Keratinocyte (primary cell): ENCODE results near the gene VIPR2. TPM values are rescaled to one million over a fixed set of nuclear protein-coding genes. Genes with fewer than 3 reads are reported as not detected.

ENCODE experiments used
- DNase-seq: peaks from one replicate; pipeline ENCODE4 v3.0.0-alpha.2; 2011; ENCODE audit warnings: low read depth, missing footprints, low spot score
- FAIRE-seq: peaks from 2 replicates; lab custom pipeline; 2011; peaks lifted over from hg19 to GRCh38; lab: Jason Lieb, UNC
- H2AFZ ChIP-seq: 2 replicates; pipeline ENCODE4 v1.6.0; 2012; ENCODE audit warnings: low read length, control low read depth, inconsistent platforms; ENCODE audit not compliant: control insufficient read depth
- H3K27ac ChIP-seq: 2 replicates; pipeline ENCODE4 v1.5.1; 2011; ENCODE audit warnings: low read length; ENCODE audit not compliant: control insufficient read depth, insufficient read depth
- H3K27me3 ChIP-seq: 3 replicates; pipeline ENCODE4 v1.6.0; 2011; ENCODE audit warnings: low read length; ENCODE audit not compliant: control insufficient read depth, insufficient read depth; ENCODE audit errors: extremely low read depth
- H3K36me3 ChIP-seq, 2 experiments: 2 replicates in 1 of 2; 3 replicates in 1 of 2; pipeline ENCODE4 v1.5.1; 2011; ENCODE audit warnings: low read length in 2 of 2, mild to moderate bottlenecking in 1 of 2; ENCODE audit not compliant: control insufficient read depth in 2 of 2, insufficient read depth in 2 of 2; ENCODE audit errors: extremely low read depth in 1 of 2
- H3K4me1 ChIP-seq: 3 replicates; pipeline ENCODE4 v1.5.1; 2011; ENCODE audit warnings: low read length; ENCODE audit not compliant: control insufficient read depth, insufficient read depth; ENCODE audit errors: extremely low read depth
- H3K4me2 ChIP-seq: 3 replicates; pipeline ENCODE4 v1.6.0; 2011; ENCODE audit warnings: low read depth, low read length; ENCODE audit not compliant: control insufficient read depth, insufficient read depth; ENCODE audit errors: extremely low read depth
- H3K4me3 ChIP-seq, 3 experiments: fragments of 200-600 bp in 1 of 3; sonication (generic) in 1 of 3; 2 replicates in 2 of 3; 3 replicates in 1 of 3; pipeline ENCODE4 v1.5.1; 2011 to 2016; ENCODE audit warnings: low read length in 3 of 3, mild to moderate bottlenecking in 3 of 3, control low read depth in 2 of 3, inconsistent platforms in 1 of 3, low read depth in 1 of 3, mixed read lengths in 1 of 3, mixed run types in 1 of 3, moderate library complexity in 1 of 3; ENCODE audit not compliant: control insufficient read depth in 2 of 3, insufficient read depth in 2 of 3; ENCODE audit errors: extremely low read depth in 1 of 3
- H3K79me2 ChIP-seq: 2 replicates; pipeline ENCODE4 v1.6.0; 2012; ENCODE audit warnings: low read length; ENCODE audit not compliant: control insufficient read depth, insufficient read depth
- H3K9ac ChIP-seq: 3 replicates; pipeline ENCODE4 v1.6.0; 2011; ENCODE audit warnings: low read length; ENCODE audit not compliant: control insufficient read depth, insufficient read depth; ENCODE audit errors: extremely low read depth
- H3K9me1 ChIP-seq: 3 replicates; pipeline ENCODE4 v1.6.0; 2011; ENCODE audit warnings: low read length; ENCODE audit not compliant: control insufficient read depth, insufficient read depth; ENCODE audit errors: extremely low read depth
- H3K9me3 ChIP-seq: 2 replicates; pipeline ENCODE4 v1.5.1; 2012; ENCODE audit warnings: low read depth, low read length; ENCODE audit not compliant: control insufficient read depth
- H4K20me1 ChIP-seq: 3 replicates; pipeline ENCODE4 v1.6.0; 2011; ENCODE audit warnings: low read length; ENCODE audit not compliant: control insufficient read depth, insufficient read depth; ENCODE audit errors: extremely low read depth
- CTCF ChIP-seq, 3 experiments: IDR thresholded peaks in 1 of 3; conservative IDR thresholded peaks in 1 of 3; optimal IDR thresholded peaks in 1 of 3; 2 replicates in 2 of 3; 3 replicates in 1 of 3; pipeline versions ENCODE3 to v1.5.1; 2011; ENCODE audit warnings: low read length in 3 of 3, mild to moderate bottlenecking in 3 of 3, moderate library complexity in 2 of 3, control low read depth in 1 of 3, inconsistent platforms in 1 of 3; ENCODE audit not compliant: insufficient read depth in 2 of 3; ENCODE audit errors: extremely low read depth in 1 of 3
- EZH2 ChIP-seq: IDR thresholded peaks from one replicate; pipeline ENCODE4 v1.6.1; 2012; ENCODE audit warnings: inconsistent platforms, mild to moderate bottlenecking, low read length, moderate library complexity
- dilution Hi-C: fragments of 300-500 bp; cut with MboI; formaldehyde crosslinking; loops from one replicate; pipeline ENCODE4 v1.7.0; 2020; ENCODE audit warnings: low sequenced_read_pairs; ENCODE audit not compliant: extremely low pct_ligation_motif_present
- polyA plus RNA-seq, 5 experiments: library from polyadenylated mRNA; depleted of rRNA in 3 of 5; stranded (reverse) in 3 of 5; stranded (forward) in 1 of 5; unstranded in 1 of 5; fragments of >200 nt; gene quantifications; 1 replicate in 1 of 5; 2 replicates in 3 of 5; 3 replicates in 1 of 5; pipeline versions ENCODE4 v1.2.1 to v1.2.3, GENCODE V29; 2011 to 2012; ENCODE audit warnings: missing spikeins in 2 of 5, low read depth in 1 of 5, low replicate concordance in 1 of 5

VIPR2 gene
- polyA plus RNA-seq, 1 donor (not counting 4 experiments of a cell fraction or from before 2014, with no cell fraction given): not detected

DNA sequence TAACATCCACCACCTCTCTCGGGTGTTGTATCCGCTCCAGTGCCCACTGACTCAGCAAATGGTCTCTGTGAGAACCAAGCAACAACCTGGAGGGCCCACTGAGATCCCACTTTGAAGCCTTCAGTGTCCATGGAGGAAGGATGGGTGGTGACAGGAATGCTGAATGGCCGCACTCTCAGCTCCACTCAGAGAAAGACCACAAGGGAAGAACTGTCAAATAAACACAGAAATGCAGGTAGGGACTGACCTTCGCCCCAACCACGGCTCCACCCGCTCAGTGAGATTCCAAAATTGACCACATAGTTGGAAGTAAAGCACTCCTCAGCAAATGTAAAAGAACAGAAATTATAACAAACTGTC, 65.8 kb downstream of the VIPR2 start:
- no peak for DNase-seq
- no peak for FAIRE-seq
- H3K9me1 ChIP-seq: no peaks in the 10 kb centered on the region
- H2AFZ ChIP-seq: no peak overlapping the region
- no peak overlapping the region for H3K27ac ChIP-seq
- no peaks in the 10 kb centered on the region for H3K9me3 ChIP-seq
- no peaks in the 10 kb centered on the region for H3K36me3 ChIP-seq
- TF ChIP-seq EZH2 (no peak), CTCF (optimal IDR thresholded peaks at IDR 0.05 in 1 of 3, IDR thresholded peaks at IDR 0.05 in 1 of 3, conservative IDR thresholded peaks at IDR 0.05 in 1 of 3; ENCODE audit: extremely low read depth in 1 of 3, insufficient read depth in 2 of 3, low read length in 3 of 3) (no peak)
- no peaks in the 10 kb centered on the region for H4K20me1 ChIP-seq
- H3K9ac ChIP-seq: no peak overlapping the region
- no peak overlapping the region for H3K4me3 ChIP-seq
- H3K27me3 ChIP-seq: no peaks in the 10 kb centered on the region
- no peaks in the 10 kb centered on the region for H3K79me2 ChIP-seq
- dilution Hi-C loops: loop anchor here (5.0 kb wide), 1 partner anchor 58 kb away; no protein-coding TSS in a partner anchor
- no peaks in the 10 kb centered on the region for H3K4me1 ChIP-seq
- H3K4me2 ChIP-seq: no peak overlapping the region

GRCh38 chr7:159078193-159078910, 66.3 kb downstream of the VIPR2 start:
- H3K9me3 ChIP-seq: no peaks in the 10 kb centered on the region
- DNase-seq (no peak), FAIRE-seq (no peak)
- TF ChIP-seq EZH2: no peak
- no peak for TF ChIP-seq CTCF (optimal IDR thresholded peaks at IDR 0.05 in 1 of 3, IDR thresholded peaks at IDR 0.05 in 1 of 3, conservative IDR thresholded peaks at IDR 0.05 in 1 of 3; ENCODE audit: extremely low read depth in 1 of 3, insufficient read depth in 2 of 3, low read length in 3 of 3)
- H3K27ac ChIP-seq: no peak overlapping the region
- no peak overlapping the region for H3K4me2 ChIP-seq
- H3K4me3 ChIP-seq: no peak overlapping the region
- no peaks in the 10 kb centered on the region for H3K36me3 ChIP-seq
- dilution Hi-C loops: loop anchor here (5.0 kb wide), 1 partner anchor 59 kb away; no protein-coding TSS in a partner anchor
- no peak overlapping the region for H2AFZ ChIP-seq
- H3K9ac ChIP-seq: no peak overlapping the region
- H3K27me3 ChIP-seq: no peaks in the 10 kb centered on the region
- no peaks in the 10 kb centered on the region for H3K79me2 ChIP-seq
- no peaks in the 10 kb centered on the region for H3K9me1 ChIP-seq
- H3K4me1 ChIP-seq: no peaks in the 10 kb centered on the region
- no peaks in the 10 kb centered on the region for H4K20me1 ChIP-seq
